Measurements from ENCODE around the gene ZNF426.
A peak's percentile ranks its signal among the peaks of the same experiment; 100 is the strongest.

- TF ChIP-seq CTCF (IDR thresholded peaks at IDR 0.05) (no peak), POLR2A (IDR thresholded peaks at IDR 0.05) (no peak), POLR2AphosphoS5 (IDR thresholded peaks at IDR 0.05) (peak; percentile 58 to 80 (median 61))
Observed at GRCh38 chr19:9538183-9539058, at the start of gene ZNF426.
